NT2/D1 (cell line): ENCODE results near the gene HEPACAM2.

Experiments
- SUZ12 ChIP-seq: IDR thresholded peaks from 2 replicates; pipeline ENCODE4 v1.6.1; 2011; ENCODE audit not compliant: insufficient read length, insufficient read depth; ENCODE audit errors: extremely low read depth
- YY1 ChIP-seq: IDR thresholded peaks from 2 replicates; pipeline ENCODE4 v1.6.1; 2011; ENCODE audit not compliant: insufficient read length, insufficient read depth

- TF ChIP-seq YY1 (no peak), SUZ12 (no peak)
Measured at GRCh38 chr7:93161181-93161762, 65.0 kb downstream of the HEPACAM2 start.
